ENCODE results near the gene UPB1.
"Not testable (repeated sequence)": the region's sequence is repeated elsewhere in the genome, so short reads cannot be mapped to it uniquely, and the experiment has no call there.

Gene UPB1

GRCh38 chr22:24482575-24482974, 12.6 kb upstream of the UPB1 start:
- no peak for DNase-seq

DNA sequence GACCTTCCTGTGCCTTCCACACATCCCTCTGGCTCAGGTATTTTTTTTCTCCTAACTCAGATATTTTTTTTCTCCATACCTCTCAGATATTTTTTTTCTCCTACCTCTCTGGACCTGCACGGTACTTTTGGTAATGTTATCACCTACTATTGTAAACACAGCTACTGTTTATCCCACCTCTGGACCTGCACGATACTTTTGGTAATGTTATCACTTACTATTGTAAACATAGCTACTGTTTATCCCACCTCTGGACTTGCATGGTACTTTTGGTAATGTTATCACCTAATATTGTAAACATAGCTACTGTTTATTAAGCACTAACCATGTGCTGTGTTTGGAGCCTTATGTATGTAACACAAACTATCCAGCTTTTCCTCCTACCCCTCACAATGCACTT, 12.1 kb upstream of the UPB1 start:
- no peak for DNase-seq

GRCh38 chr22:24483976-24484545, 11.1 kb upstream of the UPB1 start:
- no peak for DNase-seq

DNA sequence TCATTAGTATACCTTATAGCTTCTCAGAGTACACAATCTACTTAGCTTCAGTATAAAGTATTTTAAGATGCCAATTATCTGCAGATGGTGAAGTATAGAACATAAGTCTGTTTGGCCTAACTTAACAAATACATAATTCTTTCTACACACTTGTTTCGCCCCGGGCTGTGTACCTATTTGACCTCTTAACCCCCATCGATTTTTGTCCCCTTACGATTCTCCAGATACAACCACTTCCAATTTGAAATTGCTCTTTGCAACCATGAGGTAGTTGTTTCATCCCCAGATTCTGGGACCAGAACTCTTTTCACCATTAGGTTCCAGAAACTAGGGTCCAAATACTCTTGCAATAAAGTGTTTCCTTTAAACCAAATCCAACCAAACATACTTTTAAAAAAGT, 10.0 kb upstream of the UPB1 start:
- no peak for DNase-seq

- DNase-seq, result no peak
Measured at GRCh38 chr22:24485608-24486007, 9.5 kb upstream of the UPB1 start.

- no peak for DNase-seq
Measured at GRCh38 chr22:24486501-24486921, 8.6 kb upstream of the UPB1 start.

DNA sequence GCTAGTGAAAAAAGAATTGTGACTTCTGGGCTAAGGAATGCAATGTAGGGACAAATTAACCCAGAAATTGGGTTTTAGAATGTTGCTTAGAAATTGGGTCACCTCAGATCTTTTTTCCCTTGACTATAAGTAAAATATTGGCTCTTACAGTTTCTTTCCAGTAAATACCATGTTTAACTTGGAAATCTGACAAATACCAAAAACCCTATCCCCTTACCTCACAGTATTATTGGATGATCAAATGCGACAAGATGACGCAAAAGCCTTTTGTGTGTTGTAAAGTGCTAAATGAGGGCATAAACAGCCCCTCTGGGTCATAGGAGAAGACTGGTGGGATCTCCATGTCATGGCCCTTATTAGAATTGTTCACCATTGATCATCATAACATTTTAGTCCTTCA, 6.1 kb upstream of the UPB1 start:
- DNase-seq, result no peak

DNA sequence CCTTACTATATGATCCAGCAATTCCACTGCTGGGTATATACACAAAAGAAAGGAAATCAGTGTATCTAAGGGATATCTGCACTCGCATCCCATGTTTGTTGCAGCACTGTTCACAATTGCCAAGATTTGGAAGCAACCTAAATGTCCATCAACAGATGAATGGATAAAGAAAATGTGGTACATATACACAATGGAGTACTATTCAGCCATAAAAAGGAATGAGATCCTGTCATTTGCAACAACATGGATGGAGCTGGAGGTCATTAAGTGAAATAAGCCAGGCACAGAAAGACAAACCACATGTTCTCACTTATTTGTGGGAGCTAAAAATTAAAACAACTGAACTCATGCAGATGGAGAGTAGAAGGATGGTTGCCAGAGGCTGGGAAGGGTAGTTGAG, 5.7 kb upstream of the UPB1 start:
- DNase-seq, result not testable (repeated sequence)

DNA sequence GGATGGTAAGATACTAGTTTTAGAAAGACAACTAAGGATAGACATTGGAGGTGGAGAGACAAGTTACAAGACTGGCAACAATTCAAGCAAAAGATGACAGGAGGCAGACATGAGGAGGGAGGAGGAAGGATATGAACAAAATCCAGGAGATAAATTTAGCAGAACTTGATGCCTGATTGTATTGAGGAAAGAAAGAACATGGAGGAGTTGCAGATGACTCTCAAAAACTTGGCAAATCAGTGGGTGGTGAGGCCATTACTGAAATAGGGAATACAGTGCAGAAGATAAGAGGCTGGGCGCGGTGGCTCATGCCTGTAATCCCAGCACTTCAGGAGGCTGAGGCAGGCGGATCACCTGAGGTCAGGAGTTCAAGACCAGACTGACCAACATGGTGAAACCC, 2.7 kb upstream of the UPB1 start:
- DNase-seq, result no peak

- no peak for DNase-seq
Measured at GRCh38 chr22:24494167-24494527, 985 bp upstream of the UPB1 start.

DNA sequence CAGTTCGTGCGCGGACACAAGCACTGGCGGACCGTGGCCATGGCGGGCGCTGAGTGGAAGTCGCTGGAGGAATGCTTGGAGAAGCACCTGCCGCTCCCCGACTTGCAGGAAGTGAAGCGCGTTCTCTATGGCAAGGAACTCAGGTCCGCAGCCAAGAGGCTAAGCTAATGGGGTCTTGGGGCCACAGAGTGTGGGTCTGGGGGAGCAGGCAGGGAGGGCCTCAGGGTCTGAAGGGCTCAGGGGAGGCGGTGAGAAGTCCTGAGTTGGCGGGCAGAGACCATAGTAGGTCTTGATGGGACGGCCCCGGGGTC, 188 bp downstream of the UPB1 start:
- no peak for DNase-seq

DNA sequence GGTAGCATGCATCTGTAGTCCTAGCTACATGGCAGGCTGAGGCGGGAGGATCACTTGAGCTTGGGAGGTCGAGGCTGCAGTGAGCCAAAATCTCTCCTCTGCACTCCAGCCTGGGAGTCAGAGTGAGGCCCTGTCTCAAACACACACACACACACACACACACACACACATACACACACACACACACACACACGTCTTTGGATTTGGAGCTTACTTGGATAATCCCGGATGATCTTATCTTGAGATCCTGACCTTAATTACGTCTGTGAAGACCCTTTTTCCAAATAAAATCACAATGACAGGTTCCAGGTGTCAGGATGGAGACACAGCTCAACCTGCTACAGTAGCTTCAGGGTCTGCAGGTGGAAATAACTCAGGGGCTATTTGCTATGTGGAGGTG, 1.1 kb downstream of the UPB1 start:
- no peak for DNase-seq

- no peak for DNase-seq
Measured at GRCh38 chr22:24496661-24497060, 1.5 kb downstream of the UPB1 start.

DNA sequence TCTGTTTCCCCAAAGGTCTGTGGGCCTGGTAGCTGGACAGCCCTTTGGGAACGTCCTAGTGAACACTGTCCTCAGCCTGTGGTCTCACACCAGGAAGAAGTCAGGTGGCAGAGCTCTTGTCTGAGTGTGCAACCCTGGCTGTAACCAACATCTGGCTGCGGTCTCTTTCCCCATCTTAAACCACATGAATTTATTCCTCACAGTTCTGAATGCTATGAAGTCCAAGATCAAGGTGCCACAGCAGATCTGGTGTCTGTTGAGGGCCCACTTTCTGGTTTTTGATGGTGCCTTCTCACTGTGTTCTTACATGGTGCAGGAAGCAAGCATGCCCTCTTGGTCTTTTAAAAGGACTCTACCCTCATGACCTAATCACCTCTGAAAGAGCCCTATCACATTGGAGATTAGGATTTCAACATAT, 2.7 kb downstream of the UPB1 start:
- no peak for DNase-seq

GRCh38 chr22:24498824-24499223, 3.7 kb downstream of the UPB1 start:
- DNase-seq, result no peak

DNA sequence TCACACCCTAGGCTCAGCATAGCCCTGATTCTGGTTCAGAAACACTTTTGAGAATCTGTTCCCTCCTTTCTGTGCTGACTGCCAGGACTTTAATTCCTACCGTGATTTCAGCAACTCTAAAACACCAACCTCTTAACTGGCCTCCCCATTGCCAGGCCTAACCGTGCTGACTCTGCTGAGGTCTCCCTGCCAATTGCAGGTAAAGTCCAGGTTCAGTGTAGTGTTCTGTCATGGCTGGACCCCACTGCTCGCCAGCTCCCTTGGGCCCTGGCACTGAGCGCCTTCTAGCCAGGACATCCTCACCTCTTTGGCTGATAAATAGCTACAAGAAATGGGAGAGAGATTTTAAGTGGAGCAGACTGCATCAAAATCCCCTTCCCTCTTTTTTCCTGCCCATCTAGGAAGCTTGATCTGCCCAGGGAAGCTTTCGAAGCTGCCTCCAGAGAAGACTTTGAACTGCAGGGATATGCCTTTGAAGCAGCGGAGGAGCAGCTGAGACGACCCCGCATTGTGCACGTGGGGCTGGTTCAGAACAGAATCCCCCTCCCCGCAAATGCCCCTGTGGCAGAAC, 4.7 kb downstream of the UPB1 start:
- no peak for DNase-seq

DNA sequence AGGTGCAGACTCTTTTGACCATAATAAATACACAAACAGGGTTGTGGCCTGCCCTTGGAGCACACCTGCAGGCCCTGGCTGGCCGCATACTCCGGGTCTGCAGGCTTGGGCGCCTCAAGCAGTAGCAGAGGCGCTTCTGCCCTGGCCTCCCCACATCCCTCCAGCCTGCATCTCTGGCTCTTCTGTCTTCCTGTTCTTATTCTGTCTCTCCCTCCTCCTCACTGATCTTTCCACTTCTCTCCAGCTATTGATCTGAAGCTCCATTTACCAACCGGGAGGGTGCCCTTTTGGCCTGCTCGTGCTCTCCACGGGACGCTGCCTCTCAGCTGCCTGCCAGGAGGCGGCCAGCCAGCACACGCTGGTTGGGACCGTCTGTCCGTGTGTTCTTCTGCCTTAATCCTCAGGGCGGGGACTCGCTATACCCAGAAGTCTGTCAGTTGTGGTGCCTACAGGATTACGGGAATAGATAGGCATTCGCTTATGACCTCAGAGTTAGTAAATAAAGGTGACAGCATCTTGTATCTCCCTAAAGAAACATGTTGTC, 5.2 kb downstream of the UPB1 start:
- no peak for DNase-seq

DNA sequence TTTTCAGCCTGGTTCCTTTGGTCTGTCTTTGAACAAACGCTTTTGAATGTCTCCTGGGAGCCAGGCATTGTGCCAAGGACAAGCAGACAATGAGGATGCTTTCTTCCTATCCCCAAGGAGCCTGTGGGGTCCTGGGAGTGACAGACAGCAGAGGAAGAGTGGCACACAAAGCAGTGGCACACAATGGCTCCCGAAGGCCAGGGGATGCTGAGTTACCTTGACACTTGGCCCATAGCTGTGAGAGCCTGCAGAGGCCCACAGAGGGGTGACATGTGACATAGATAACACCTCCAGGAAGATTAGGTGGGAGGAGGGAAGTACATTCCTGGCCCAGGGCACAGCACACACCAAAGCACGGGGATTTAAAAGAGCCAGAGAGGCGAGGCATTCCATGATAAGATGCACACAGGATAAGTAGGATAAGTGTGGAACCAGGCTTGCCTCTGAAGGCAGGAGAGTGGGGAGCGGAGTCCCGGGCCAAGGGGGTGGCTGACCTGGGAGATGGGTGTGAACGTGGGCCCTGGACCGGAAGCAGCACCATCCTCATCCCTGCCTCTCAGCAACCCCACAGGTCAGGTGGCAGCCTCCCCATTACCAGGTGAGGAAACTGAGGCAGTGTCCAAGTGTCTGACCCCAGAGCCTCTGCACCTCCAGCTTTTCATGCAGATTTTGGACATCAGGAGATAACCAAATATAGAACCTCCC, 6.3 kb downstream of the UPB1 start:
- no peak for DNase-seq

GRCh38 chr22:24502034-24502433, 6.9 kb downstream of the UPB1 start:
- no peak for DNase-seq

DNA sequence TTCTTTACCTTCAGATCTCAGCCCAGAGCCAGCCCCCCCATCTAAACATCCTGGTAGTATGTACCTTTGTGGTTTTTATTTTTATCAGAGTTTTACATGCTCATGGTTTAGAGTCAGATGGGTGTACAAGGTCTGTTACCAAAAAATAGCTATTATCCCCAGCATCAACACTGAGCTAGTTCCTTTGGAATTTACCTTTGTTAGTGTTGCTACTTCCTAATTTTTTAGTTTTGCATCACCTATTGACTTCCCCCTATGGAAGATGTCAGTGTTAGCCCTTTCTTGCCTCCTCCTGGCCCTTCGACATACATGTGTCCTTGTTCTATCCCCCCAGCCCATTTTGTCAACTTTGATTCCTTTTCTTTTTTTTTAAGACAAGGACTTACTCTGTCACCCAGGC, 7.4 kb downstream of the UPB1 start:
- DNase-seq, result no peak

DNA sequence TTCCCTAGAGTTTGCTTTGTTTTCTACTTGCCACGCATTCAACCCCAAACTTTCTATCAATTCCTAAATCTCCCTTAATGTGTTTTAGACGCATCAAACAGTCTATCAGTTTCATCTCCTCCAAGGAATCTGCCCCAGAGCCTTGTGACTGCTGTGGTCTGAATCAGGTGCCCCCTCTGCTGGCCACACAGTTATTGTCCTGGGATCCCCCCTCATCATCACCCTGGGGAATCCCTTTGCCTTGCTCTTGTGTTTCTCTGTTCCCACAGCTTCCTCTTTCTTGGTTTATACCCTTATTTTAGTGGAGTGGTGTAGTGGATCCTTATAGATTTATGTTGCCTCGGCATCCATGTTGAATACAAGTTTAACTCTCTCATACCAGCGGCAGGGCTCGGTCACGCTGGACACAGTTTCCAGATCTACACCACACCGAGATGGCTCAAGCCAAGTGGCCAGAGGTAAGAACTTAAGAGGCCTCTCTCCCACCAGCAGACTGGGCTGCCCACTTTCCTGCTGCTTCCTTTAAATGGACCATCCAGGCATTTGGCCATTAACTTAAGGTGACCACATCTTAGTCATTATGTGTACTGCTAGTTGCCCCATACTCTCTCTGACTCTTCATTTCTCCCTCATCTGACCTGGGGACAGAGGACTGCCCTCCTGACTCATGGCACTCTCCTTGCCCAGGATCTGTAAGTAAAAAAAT, 8.2 kb downstream of the UPB1 start:
- no peak for DNase-seq

DNA sequence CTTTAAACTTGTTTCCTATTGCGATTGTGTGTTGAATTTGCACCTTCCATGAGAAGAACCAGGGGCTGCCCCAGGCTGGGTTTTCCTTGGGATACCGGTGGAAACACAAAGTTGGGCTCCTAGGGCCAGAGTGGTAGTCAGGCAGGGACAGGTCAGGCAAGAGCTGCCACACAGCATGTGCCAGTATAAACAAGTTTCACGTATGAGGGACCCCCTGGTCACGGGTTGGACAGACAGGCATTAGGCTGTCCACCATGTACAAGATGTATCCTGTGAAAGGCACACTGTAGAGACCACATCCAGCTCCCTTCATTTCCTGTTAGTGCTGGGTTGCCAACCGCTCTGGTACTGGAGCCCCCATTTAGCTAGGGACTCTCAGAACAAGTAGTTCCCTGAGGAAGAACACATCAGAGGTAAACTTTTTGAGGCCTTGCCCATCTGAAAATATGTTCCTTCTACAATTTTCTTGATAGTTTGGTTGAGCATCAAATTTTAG, 8.8 kb downstream of the UPB1 start:
- DNase-seq, result no peak

GRCh38 chr22:24504540-24504939, 9.4 kb downstream of the UPB1 start:
- no peak for DNase-seq

Measured in NCI-H1092 (cell line).